GM18526 (cell line): ENCODE results near the gene CMPK2.

Source experiments
- POLR2A ChIP-seq: IDR thresholded peaks from 3 replicates; pipeline ENCODE4 v1.6.1; 2011; ENCODE audit not compliant: insufficient read length; ENCODE audit errors: extremely low read depth

The CMPK2 gene

GRCh38 chr2:6808426-6808825, 57.3 kb downstream of the CMPK2 start:
- no peak for TF ChIP-seq POLR2A

DNA sequence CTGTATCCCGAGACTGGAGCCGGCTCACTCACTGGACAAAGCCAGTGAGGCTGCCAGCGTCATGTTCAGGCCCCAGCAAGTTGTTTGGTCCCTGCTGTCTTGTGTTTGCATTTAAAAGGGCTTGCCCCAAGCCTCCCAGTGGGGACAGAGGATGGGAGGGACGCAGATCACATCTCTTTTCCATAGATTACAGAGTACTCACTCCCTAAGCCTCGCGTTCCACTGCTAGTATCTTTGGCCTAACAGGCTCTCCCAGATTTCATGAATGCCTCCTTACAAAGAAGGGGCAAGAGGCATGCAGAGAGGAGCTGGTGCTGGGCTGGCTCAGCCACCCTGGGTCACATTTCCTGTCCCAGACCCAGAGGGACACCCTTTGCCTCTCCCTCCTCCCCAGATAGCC, 59.1 kb downstream of the CMPK2 start:
- no peak for TF ChIP-seq POLR2A

GRCh38 chr2:6800553-6800952, 65.2 kb downstream of the CMPK2 start:
- no peak for TF ChIP-seq POLR2A
